Measurements from ENCODE around the gene GRID1. TPM values are rescaled to one million over a fixed set of nuclear protein-coding genes. Genes with fewer than 3 reads are reported as not detected.

The GRID1 gene
- total RNA-seq, 1 experiment from 2014 or later = 0.37 TPM

- H3K9me3 Mint-ChIP-seq = no peaks in the 10 kb centered on the region
These were observed 228.0 kb downstream of the GRID1 start for GRCh38 chr10:86138551-86139065.

GRCh38 chr10:86137561-86137960 is 229.0 kb downstream of the GRID1 start:
- no peak for DNase-seq (ENCODE audit: low spot score)
- TF ChIP-seq ZNF396 (CRISPR knock-in tag; IDR thresholded peaks at IDR 0.05; ENCODE audit: borderline replicate concordance) = no peak
- TF ChIP-seq ESRRA (CRISPR knock-in tag; IDR thresholded peaks at IDR 0.05; ENCODE audit: borderline replicate concordance) = no peak
- no peak for TF ChIP-seq MAX (CRISPR knock-in tag; IDR thresholded peaks at IDR 0.05)
- no peak for TF ChIP-seq CREM (CRISPR knock-in tag; IDR thresholded peaks at IDR 0.05)
- TF ChIP-seq ZBTB43 (CRISPR knock-in tag; IDR thresholded peaks at IDR 0.05) = no peak
- TF ChIP-seq NFYB (CRISPR knock-in tag; conservative IDR thresholded peaks at IDR 0.05; ENCODE audit: low read depth) = no peak
- no peak for TF ChIP-seq E2F4 (CRISPR knock-in tag; IDR thresholded peaks at IDR 0.05; ENCODE audit: borderline replicate concordance, low read depth)
- TF ChIP-seq ZNF263 (CRISPR knock-in tag; IDR thresholded peaks at IDR 0.05; ENCODE audit: low read depth) = no peak
- no peak for TF ChIP-seq ARID4B (CRISPR knock-in tag; IDR thresholded peaks at IDR 0.05; ENCODE audit: borderline replicate concordance)

More at GRCh38 chr10:86138551-86139065, 228.0 kb downstream of the GRID1 start:
- no peak for DNase-seq (ENCODE audit: low spot score)
- ATAC-seq = no peak
- ChIA-PET POLR2A (no interaction called here), CTCF (interaction anchor here (0.7 to 2.6 kb wide), 21 partner anchors 8 to 503 kb away, joined by 3 to 16 read pairs (median 5); no protein-coding TSS in a partner anchor)
- no peak overlapping the region for H3K27ac Mint-ChIP-seq
- peaks cover 11% of the 10 kb centered on the region for H3K4me1 Mint-ChIP-seq
- H3K36me3 Mint-ChIP-seq = no peaks in the 10 kb centered on the region
- TF ChIP-seq ZNF138 (CRISPR knock-in tag; conservative IDR thresholded peaks at IDR 0.05) (no peak), ZNF532 (CRISPR knock-in tag; IDR thresholded peaks at IDR 0.05; ENCODE audit: borderline replicate concordance) (no peak), E2F5 (CRISPR knock-in tag; IDR thresholded peaks at IDR 0.05) (no peak)
- no peak overlapping the region for H3K4me3 Mint-ChIP-seq
- no peaks in the 10 kb centered on the region for H3K27me3 Mint-ChIP-seq (ENCODE audit: low read depth)

More at GRCh38 chr10:86137561-86137960, 229.0 kb downstream of the GRID1 start:
- ChIA-PET CTCF (interaction anchor here (1.4 kb wide), 1 partner anchor 37 kb away, joined by 3 read pairs; no protein-coding TSS in a partner anchor), POLR2A (no interaction called here)
- peaks cover 11% of the 10 kb centered on the region for H3K4me1 Mint-ChIP-seq
- H3K4me3 Mint-ChIP-seq = no peak overlapping the region
- no peak for ATAC-seq
- H3K36me3 Mint-ChIP-seq = no peaks in the 10 kb centered on the region
- H3K27ac Mint-ChIP-seq = no peak overlapping the region
- no peaks in the 10 kb centered on the region for H3K27me3 Mint-ChIP-seq (ENCODE audit: low read depth)
- no peaks in the 10 kb centered on the region; the same call in 1 of the 2 replicates for H3K9me3 Mint-ChIP-seq

Data from WTC11 (cell line).